ENCODE data around the gene ELP4. TPM values are rescaled to one million over a fixed set of nuclear protein-coding genes. Genes with fewer than 3 reads are reported as not detected.

Gene ELP4
- total RNA-seq, 4 donors from 2014 or later: 14.4 to 23.3 (median 16.8) TPM

GRCh38 chr11:31804312-31805036 lies 294.9 kb downstream of the ELP4 start:
- no peak for TF ChIP-seq CTCF (IDR thresholded peaks at IDR 0.05; ENCODE audit: low read depth)

- TF ChIP-seq CTCF (IDR thresholded peaks at IDR 0.05; ENCODE audit: low read depth): no peak
Measured at GRCh38 chr11:31805037-31805628, 295.6 kb downstream of the ELP4 start.

GRCh38 chr11:31805629-31806185 lies 296.1 kb downstream of the ELP4 start:
- no peak for TF ChIP-seq CTCF (IDR thresholded peaks at IDR 0.05; ENCODE audit: low read depth)

- TF ChIP-seq CTCF (IDR thresholded peaks at IDR 0.05; ENCODE audit: low read depth): no peak
Measured at GRCh38 chr11:31806186-31806927, 296.8 kb downstream of the ELP4 start.

GRCh38 chr11:31806928-31807798 lies 297.6 kb downstream of the ELP4 start:
- TF ChIP-seq CTCF (IDR thresholded peaks at IDR 0.05; ENCODE audit: low read depth): no peak

GRCh38 chr11:31807799-31808667 lies 298.5 kb downstream of the ELP4 start:
- no peak for TF ChIP-seq CTCF (IDR thresholded peaks at IDR 0.05; ENCODE audit: low read depth)

All from subcutaneous adipose tissue (tissue), 4 donors.